Lung (tissue), 12 donors: ENCODE results near the gene APH1B. TPM values are rescaled to one million over a fixed set of nuclear protein-coding genes. Genes with fewer than 3 reads are reported as not detected.

ENCODE experiments used
- ATAC-seq: fragments of 200-7000 bp; cut with Tn5 transposase; one replicate; pipeline ENCODE4 v1.9.1; 2020; ENCODE audit warnings: moderate number of reproducible peaks; ENCODE audit not compliant: insufficient read depth, low FRiP score
- DNase-seq, 3 donors: peaks; one replicate each; pipeline ENCODE4 v3.0.0-alpha.2; 2013 to 2017
- H3K27ac ChIP-seq, 2 donors: one replicate each; pipeline ENCODE4 v1.5.1; 2013; ENCODE audit warnings: mild to moderate bottlenecking in 2 of 2, moderate library complexity in 2 of 2, control low read depth in 1 of 2, inconsistent platforms in 1 of 2, low read depth in 1 of 2, low read length in 1 of 2
- H3K27me3 ChIP-seq, 3 donors: one replicate each; pipeline ENCODE4 v1.5.1; 2013; ENCODE audit warnings: low read length in 2 of 3; ENCODE audit not compliant: control insufficient read depth in 3 of 3, insufficient read depth in 3 of 3
- H3K36me3 ChIP-seq, 4 donors: one replicate each; pipeline ENCODE4 v1.5.1; 2013; ENCODE audit warnings: low read length in 4 of 4, mild to moderate bottlenecking in 1 of 4, moderate library complexity in 1 of 4; ENCODE audit not compliant: control insufficient read depth in 4 of 4, insufficient read depth in 4 of 4
- H3K4me1 ChIP-seq, 5 donors: one replicate each; pipeline ENCODE4 v1.5.1; 2013; ENCODE audit warnings: low read length in 5 of 5, mild to moderate bottlenecking in 2 of 5, moderate library complexity in 1 of 5; ENCODE audit not compliant: control insufficient read depth in 5 of 5, insufficient read depth in 5 of 5
- H3K4me3 ChIP-seq: one replicate; pipeline ENCODE4 v1.5.1; 2013; ENCODE audit warnings: mild to moderate bottlenecking, control low read depth, moderate library complexity
- H3K9ac ChIP-seq, 2 donors: one replicate each; pipeline ENCODE4 v1.5.1; 2013; ENCODE audit warnings: low read length in 2 of 2, control low read depth in 1 of 2; ENCODE audit not compliant: insufficient read depth in 1 of 2
- H3K9me3 ChIP-seq, 4 donors: one replicate each; pipeline ENCODE4 v1.5.1; 2013; ENCODE audit warnings: low read length in 3 of 4, mild to moderate bottlenecking in 1 of 4, moderate library complexity in 1 of 4; ENCODE audit not compliant: control insufficient read depth in 4 of 4, insufficient read depth in 3 of 4
- WGBS, 2 donors: extraction: QIAGEN DNeasy Blood & Tissue Kit; methylation state at CpG; one replicate each; pipeline ENCODE4 v1.1.7; 2013; 5-methylcytosine and 5-hydroxymethylcytosine counted together
- polyA plus RNA-seq, 2 donors: library from polyadenylated mRNA; stranded (reverse); fragments of 200-250 nt; gene quantifications; one replicate each; pipeline ENCODE4 v1.2.1, GENCODE V29; 2013
- total RNA-seq, 2 donors: library from RNA; depleted of rRNA in 1 of 2; stranded (reverse); fragments of >200 nt in 1 of 2; gene quantifications; one replicate each; pipeline ENCODE4 v1.2.1, GENCODE V29; 2014 to 2021
- TF ChIP-seq, protein P1 (sequence below): IDR thresholded peaks from 2 replicates; pipeline ENCODE4 v1.5.1; 2012; ENCODE audit warnings: mild to moderate bottlenecking; ENCODE audit errors: control extremely low read depth, extremely low read depth
- donor health status: control.
- donor health status: control.
- donor health status: Bipolar disorder and iron deficiency.
- donor health status: healthy.
- donor health status: DM: yes; HTN: yes; CAD: no.

The APH1B gene
- total and polyA plus RNA-seq, 4 donors = 17.5 to 29.9 (median 21.9) TPM

DNA sequence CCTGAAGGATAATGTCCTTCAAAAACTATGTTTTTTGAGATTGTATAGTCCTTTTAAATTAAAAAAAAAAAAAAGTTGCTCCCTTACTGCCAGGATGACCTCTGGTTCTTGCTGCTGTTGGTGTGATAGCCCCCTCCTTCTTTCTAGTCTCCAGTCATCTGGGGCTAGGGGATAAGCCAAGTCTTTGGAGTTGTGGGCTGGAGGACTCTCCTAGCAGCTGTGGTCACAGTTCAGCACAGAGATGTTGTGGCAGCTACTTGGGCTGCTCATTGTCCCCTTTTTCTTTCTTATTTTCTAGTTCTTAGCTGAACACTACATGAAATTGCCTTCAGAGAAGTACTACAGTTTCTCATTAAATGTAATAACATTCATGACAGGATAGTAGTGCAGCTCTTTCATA lies 39.2 kb upstream of the APH1B start:
- Histone ChIP-seq H3K27ac (peak overlapping the region in 1 of 2 donors; percentile 75), H3K9ac (no peak overlapping the region), H3K36me3 (no peaks in the 10 kb centered on the region), H3K4me3 (no peak overlapping the region), H3K4me1 (peaks cover 11 to 27% (median 25%) of the 10 kb centered on the region in 5 donors), H3K9me3 (no peaks in the 10 kb centered on the region), H3K27me3 (no peaks in the 10 kb centered on the region)
- DNase-seq = no peak
- TF ChIP-seq, protein P1, sequence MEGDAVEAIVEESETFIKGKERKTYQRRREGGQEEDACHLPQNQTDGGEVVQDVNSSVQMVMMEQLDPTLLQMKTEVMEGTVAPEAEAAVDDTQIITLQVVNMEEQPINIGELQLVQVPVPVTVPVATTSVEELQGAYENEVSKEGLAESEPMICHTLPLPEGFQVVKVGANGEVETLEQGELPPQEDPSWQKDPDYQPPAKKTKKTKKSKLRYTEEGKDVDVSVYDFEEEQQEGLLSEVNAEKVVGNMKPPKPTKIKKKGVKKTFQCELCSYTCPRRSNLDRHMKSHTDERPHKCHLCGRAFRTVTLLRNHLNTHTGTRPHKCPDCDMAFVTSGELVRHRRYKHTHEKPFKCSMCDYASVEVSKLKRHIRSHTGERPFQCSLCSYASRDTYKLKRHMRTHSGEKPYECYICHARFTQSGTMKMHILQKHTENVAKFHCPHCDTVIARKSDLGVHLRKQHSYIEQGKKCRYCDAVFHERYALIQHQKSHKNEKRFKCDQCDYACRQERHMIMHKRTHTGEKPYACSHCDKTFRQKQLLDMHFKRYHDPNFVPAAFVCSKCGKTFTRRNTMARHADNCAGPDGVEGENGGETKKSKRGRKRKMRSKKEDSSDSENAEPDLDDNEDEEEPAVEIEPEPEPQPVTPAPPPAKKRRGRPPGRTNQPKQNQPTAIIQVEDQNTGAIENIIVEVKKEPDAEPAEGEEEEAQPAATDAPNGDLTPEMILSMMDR = no peak
- ATAC-seq = no peak

DNA sequence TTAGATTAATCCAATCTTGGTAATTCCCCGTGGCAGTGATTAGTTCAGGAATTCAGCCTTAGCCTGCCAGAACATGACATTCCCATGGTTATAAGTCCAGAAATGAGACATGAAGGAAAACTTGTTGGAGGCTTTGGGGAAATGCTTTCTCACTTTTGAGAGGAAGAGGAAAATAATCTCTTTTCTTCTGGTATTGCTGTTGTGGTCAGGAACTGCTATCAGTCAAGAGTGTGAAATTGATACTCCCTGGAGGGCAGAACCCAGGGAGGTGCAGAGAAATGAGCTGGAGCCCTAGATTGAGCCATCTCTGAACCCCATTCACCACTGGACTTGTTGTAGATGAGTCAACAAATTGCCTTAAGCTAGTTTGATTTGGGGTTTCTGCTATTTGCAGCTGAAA lies 38.6 kb upstream of the APH1B start:
- peak overlapping the region in 1 of 2 donors; percentile 21 for H3K27ac ChIP-seq
- whole genome bisulfite sequencing, 2 donors = 65 to 81% methylated on average over 1 of the region's 1 CpG

DNA sequence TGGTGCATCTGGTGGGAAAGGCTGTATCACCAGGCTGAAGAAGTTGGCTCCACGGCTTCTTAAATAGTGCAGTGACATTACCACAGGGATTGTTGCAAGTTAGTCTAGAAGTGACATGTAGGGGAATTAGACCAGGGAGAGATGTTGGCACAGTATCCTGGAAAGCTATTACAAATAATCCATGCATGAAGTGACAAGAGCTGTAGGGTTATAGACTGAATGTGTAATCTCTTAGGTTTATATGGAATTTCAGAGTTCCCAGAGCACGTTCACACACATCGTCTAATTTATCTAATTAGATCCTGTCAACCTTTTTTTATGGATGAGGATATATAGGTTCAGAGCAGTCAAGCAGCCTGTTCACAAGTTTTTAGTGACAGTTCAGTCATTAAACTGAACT lies 37.3 kb upstream of the APH1B start:
- Histone ChIP-seq H3K9ac (no peak overlapping the region), H3K27ac (no peak overlapping the region), H3K36me3 (no peaks in the 10 kb centered on the region), H3K9me3 (no peaks in the 10 kb centered on the region), H3K4me3 (no peak overlapping the region), H3K4me1 (peaks cover 6 to 24% (median 21%) of the 10 kb centered on the region in 5 donors), H3K27me3 (no peaks in the 10 kb centered on the region)
- WGBS, 2 donors = 87 to 91% methylated on average over 3 of the region's 3 CpGs
- no peak for ATAC-seq
- DNase-seq = no peak
- TF ChIP-seq, protein P1 = no peak

More for the DNA sequence above, 38.6 kb upstream of the APH1B start:
- H3K27me3 ChIP-seq = no peaks in the 10 kb centered on the region
- H3K36me3 ChIP-seq = no peaks in the 10 kb centered on the region
- H3K9ac ChIP-seq = peak overlapping the region in 1 of 2 donors; percentile 27
- DNase-seq (no peak), ATAC-seq (no peak)
- no peak overlapping the region for H3K4me3 ChIP-seq
- H3K9me3 ChIP-seq = no peaks in the 10 kb centered on the region
- H3K4me1 ChIP-seq = peaks cover 11 to 25% (median 23%) of the 10 kb centered on the region in 5 donors
- TF ChIP-seq, protein P1 = no peak

DNA sequence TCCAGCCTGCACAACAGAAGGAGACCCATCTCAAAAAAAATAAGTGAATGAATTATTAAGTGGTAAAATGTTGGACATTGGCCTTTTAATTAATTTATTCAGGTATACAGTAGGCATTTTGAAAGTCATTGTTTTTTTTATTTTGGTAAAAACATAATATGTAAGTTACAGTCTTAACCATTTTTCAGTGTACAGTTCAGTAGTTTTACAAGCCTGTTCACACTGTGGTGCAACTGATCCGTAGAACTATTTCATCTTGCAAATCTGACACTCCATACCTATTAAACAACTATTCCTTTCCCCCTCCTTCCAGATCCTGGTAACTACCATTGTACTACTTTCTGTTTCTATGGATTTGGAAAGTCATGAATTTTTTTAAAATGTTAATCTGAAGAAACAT lies 36.1 kb upstream of the APH1B start:
- H3K4me3 ChIP-seq = no peak overlapping the region
- no peak overlapping the region for H3K27ac ChIP-seq
- H3K9me3 ChIP-seq = no peaks in the 10 kb centered on the region
- ATAC-seq = no peak
- peaks cover 0 to 2% (median 1%) of the 10 kb centered on the region in 4 donors for H3K36me3 ChIP-seq
- no peaks in the 10 kb centered on the region for H3K27me3 ChIP-seq
- no peak overlapping the region for H3K9ac ChIP-seq
- 88 to 98% methylated on average over 1 of the region's 1 CpG for WGBS, 2 donors
- no peak for DNase-seq
- H3K4me1 ChIP-seq = peaks cover 6 to 26% (median 22%) of the 10 kb centered on the region in 5 donors
- TF ChIP-seq, protein P1 = no peak
